ENCODE measurements around the gene PAQR6.

PAQR6 gene

GRCh38 chr1:156262461-156263287 is 14.8 kb upstream of the PAQR6 start:
- no peak for DNase-seq

- DNase-seq, result no peak
Observed at GRCh38 chr1:156260896-156261295, 13.0 kb upstream of the PAQR6 start.

GRCh38 chr1:156259805-156260204 is 11.9 kb upstream of the PAQR6 start:
- no peak for DNase-seq

- no peak for DNase-seq
Observed at GRCh38 chr1:156258859-156259258, 11.0 kb upstream of the PAQR6 start.

GRCh38 chr1:156257711-156258110 is 9.9 kb upstream of the PAQR6 start:
- no peak for DNase-seq

GRCh38 chr1:156253634-156254033 is 5.8 kb upstream of the PAQR6 start:
- no peak for DNase-seq

GRCh38 chr1:156251527-156251926 is 3.7 kb upstream of the PAQR6 start:
- no peak for DNase-seq

- no peak for DNase-seq
Observed at GRCh38 chr1:156249593-156249992, 1.7 kb upstream of the PAQR6 start.

GRCh38 chr1:156248323-156248683 is 447 bp upstream of the PAQR6 start:
- no peak for DNase-seq

- DNase-seq, result no peak
Observed at GRCh38 chr1:156246781-156247459, 936 bp downstream of the PAQR6 start.

- DNase-seq, result no peak
Observed at GRCh38 chr1:156246241-156246780, 1.5 kb downstream of the PAQR6 start.

- DNase-seq, result peak; percentile 36
Observed at GRCh38 chr1:156245451-156246232, 2.2 kb downstream of the PAQR6 start.

GRCh38 chr1:156244712-156245111 is 3.1 kb downstream of the PAQR6 start:
- DNase-seq, result no peak

- DNase-seq, result no peak
Observed at GRCh38 chr1:156244126-156244525, 3.7 kb downstream of the PAQR6 start.

- DNase-seq, result no peak
Observed at GRCh38 chr1:156242738-156243137, 5.1 kb downstream of the PAQR6 start.

- DNase-seq, result no peak
Observed at GRCh38 chr1:156241926-156242325, 5.9 kb downstream of the PAQR6 start, which contains the start of gene BGLAP. TSS of gene BGLAP (plus strand) at chr1:156242184. CDS start at chr1:156242232, 48 bp downstream.

- peak; percentile 16 for DNase-seq
Observed at GRCh38 chr1:156241311-156241811, 6.5 kb downstream of the PAQR6 start.

GRCh38 chr1:156238248-156238647 is 9.6 kb downstream of the PAQR6 start:
- DNase-seq, result no peak

- DNase-seq, result no peak
Observed at GRCh38 chr1:156236164-156236563, 11.7 kb downstream of the PAQR6 start.

- DNase-seq, result no peak
Observed at GRCh38 chr1:156233426-156234127, 14.3 kb downstream of the PAQR6 start.

- DNase-seq, result no peak
Observed at GRCh38 chr1:156232201-156232894, 15.5 kb downstream of the PAQR6 start.

- no peak for DNase-seq
Observed at GRCh38 chr1:156230473-156230837, 17.4 kb downstream of the PAQR6 start.
